ENCODE results near the gene TMEM52. TPM values are rescaled to one million over a fixed set of nuclear protein-coding genes. Genes with fewer than 3 reads are reported as not detected.

The TMEM52 gene
- total RNA-seq, 1 experiment from 2014 or later = 4.1 TPM

- TF ChIP-seq EZH2 (IDR thresholded peaks at IDR 0.05; ENCODE audit: borderline replicate concordance, low read depth, low read length, poor library complexity, severe bottlenecking) = no peak
- TF ChIP-seq, protein P1, sequence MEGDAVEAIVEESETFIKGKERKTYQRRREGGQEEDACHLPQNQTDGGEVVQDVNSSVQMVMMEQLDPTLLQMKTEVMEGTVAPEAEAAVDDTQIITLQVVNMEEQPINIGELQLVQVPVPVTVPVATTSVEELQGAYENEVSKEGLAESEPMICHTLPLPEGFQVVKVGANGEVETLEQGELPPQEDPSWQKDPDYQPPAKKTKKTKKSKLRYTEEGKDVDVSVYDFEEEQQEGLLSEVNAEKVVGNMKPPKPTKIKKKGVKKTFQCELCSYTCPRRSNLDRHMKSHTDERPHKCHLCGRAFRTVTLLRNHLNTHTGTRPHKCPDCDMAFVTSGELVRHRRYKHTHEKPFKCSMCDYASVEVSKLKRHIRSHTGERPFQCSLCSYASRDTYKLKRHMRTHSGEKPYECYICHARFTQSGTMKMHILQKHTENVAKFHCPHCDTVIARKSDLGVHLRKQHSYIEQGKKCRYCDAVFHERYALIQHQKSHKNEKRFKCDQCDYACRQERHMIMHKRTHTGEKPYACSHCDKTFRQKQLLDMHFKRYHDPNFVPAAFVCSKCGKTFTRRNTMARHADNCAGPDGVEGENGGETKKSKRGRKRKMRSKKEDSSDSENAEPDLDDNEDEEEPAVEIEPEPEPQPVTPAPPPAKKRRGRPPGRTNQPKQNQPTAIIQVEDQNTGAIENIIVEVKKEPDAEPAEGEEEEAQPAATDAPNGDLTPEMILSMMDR (conservative IDR thresholded peaks at IDR 0.05; ENCODE audit: low read depth, low read length) = no peak
- ChIA-PET POLR2A (ENCODE audit: low non-redundant PET) (no interaction called here), CTCF (no interaction called here)
- no peaks in the 10 kb centered on the region for H3K36me3 ChIP-seq (ENCODE audit: insufficient read depth, low read length, poor library complexity, severe bottlenecking)
- intact Hi-C loops (cut with micrococcal nuclease; ENCODE audit: unreplicated experiment) = no loop called here
- no peaks in the 10 kb centered on the region for H3K4me1 ChIP-seq (ENCODE audit: insufficient read depth, low read length, poor library complexity, severe bottlenecking)
- no TSS peak for BruUV-seq (replicated peaks)
- DNase-seq (ENCODE audit: low spot score) = no peak
- H3K27ac ChIP-seq (ENCODE audit: low read depth, low read length, poor library complexity, severe bottlenecking) = no peak overlapping the region
- no peaks in the 10 kb centered on the region for H3K27me3 ChIP-seq (replicated peaks; ENCODE audit: insufficient read depth, low read depth, low read length, poor library complexity)
- H3K9me3 ChIP-seq (ENCODE audit: low read depth, low read length, poor library complexity, severe bottlenecking) = no peaks in the 10 kb centered on the region
- no peak overlapping the region for H3K4me3 ChIP-seq (ENCODE audit: low read depth, low read length, poor library complexity, severe bottlenecking)
Measured at GRCh38 chr1:1941868-1942752, 23.0 kb upstream of the TMEM52 start.

- H3K27me3 ChIP-seq (replicated peaks; ENCODE audit: insufficient read depth, low read depth, low read length, poor library complexity) = no peaks in the 10 kb centered on the region
- intact Hi-C loops (cut with micrococcal nuclease; ENCODE audit: unreplicated experiment) = no loop called here
- no peak overlapping the region for H3K4me3 ChIP-seq (ENCODE audit: low read depth, low read length, poor library complexity, severe bottlenecking)
- H3K36me3 ChIP-seq (ENCODE audit: insufficient read depth, low read length, poor library complexity, severe bottlenecking) = no peaks in the 10 kb centered on the region
- ChIA-PET POLR2A (ENCODE audit: low non-redundant PET) (no interaction called here), CTCF (interaction anchor here (0.5 kb wide), 1 partner anchor 12 kb away, joined by 4 read pairs; no protein-coding TSS in a partner anchor)
- no peak for TF ChIP-seq EZH2 (IDR thresholded peaks at IDR 0.05; ENCODE audit: borderline replicate concordance, low read depth, low read length, poor library complexity, severe bottlenecking)
- TF ChIP-seq, protein P1 (conservative IDR thresholded peaks at IDR 0.05; ENCODE audit: low read depth, low read length) = no peak
- H3K9me3 ChIP-seq (ENCODE audit: low read depth, low read length, poor library complexity, severe bottlenecking) = no peaks in the 10 kb centered on the region
- DNase-seq (ENCODE audit: low spot score) = no peak
- no peak overlapping the region for H3K27ac ChIP-seq (ENCODE audit: low read depth, low read length, poor library complexity, severe bottlenecking)
- no peaks in the 10 kb centered on the region for H3K4me1 ChIP-seq (ENCODE audit: insufficient read depth, low read length, poor library complexity, severe bottlenecking)
- no TSS peak for BruUV-seq (replicated peaks)
Measured at GRCh38 chr1:1941211-1941841, 22.2 kb upstream of the TMEM52 start.

GRCh38 chr1:1940123-1940425 is 21.0 kb upstream of the TMEM52 start:
- intact Hi-C loops (cut with micrococcal nuclease; ENCODE audit: unreplicated experiment) = no loop called here
- no TSS peak for BruUV-seq (replicated peaks)

More at GRCh38 chr1:1940123-1940425, 21.0 kb upstream of the TMEM52 start:
- H3K4me1 ChIP-seq (ENCODE audit: insufficient read depth, low read length, poor library complexity, severe bottlenecking) = no peaks in the 10 kb centered on the region
- no peak for TF ChIP-seq EZH2 (IDR thresholded peaks at IDR 0.05; ENCODE audit: borderline replicate concordance, low read depth, low read length, poor library complexity, severe bottlenecking)
- DNase-seq (ENCODE audit: low spot score) = no peak
- H3K36me3 ChIP-seq (ENCODE audit: insufficient read depth, low read length, poor library complexity, severe bottlenecking) = no peaks in the 10 kb centered on the region
- POLR2A ChIA-PET (ENCODE audit: low non-redundant PET) = no interaction called here
- CTCF ChIA-PET = no interaction called here
- no peak overlapping the region for H3K4me3 ChIP-seq (ENCODE audit: low read depth, low read length, poor library complexity, severe bottlenecking)
- H3K27ac ChIP-seq (ENCODE audit: low read depth, low read length, poor library complexity, severe bottlenecking) = no peak overlapping the region
- H3K9me3 ChIP-seq (ENCODE audit: low read depth, low read length, poor library complexity, severe bottlenecking) = no peaks in the 10 kb centered on the region
- H3K27me3 ChIP-seq (replicated peaks; ENCODE audit: insufficient read depth, low read depth, low read length, poor library complexity) = no peaks in the 10 kb centered on the region

Data from A673 (cell line).